Memory B cell (primary cell): ENCODE results near the gene BPTF.
"Not testable (repeated sequence)": the region's sequence is repeated elsewhere in the genome, so short reads cannot be mapped to it uniquely, and the experiment has no call there.

Source experiments
- ATAC-seq: fragments of 150-1000 bp; cut with Tn5 transposase; 2 replicates; pipeline ENCODE4 v1.10.0; 2021; ENCODE audit warnings: low read depth, mild to moderate bottlenecking, moderate library complexity
- DNase-seq, 2 donors: peaks; one replicate each; pipeline ENCODE4 v3.0.0; 2022; ENCODE audit warnings: low spot score in 2 of 2
- H3K27ac Mint-ChIP-seq: one replicate; pipeline ENCODE4 v1.8.0; 2022; ENCODE audit warnings: mild to moderate bottlenecking, moderate library complexity, mixed read lengths
- H3K27me3 Mint-ChIP-seq: one replicate; pipeline ENCODE4 v1.8.0; 2022; ENCODE audit warnings: mixed read lengths
- H3K36me3 Mint-ChIP-seq: one replicate; pipeline ENCODE4 v1.8.0; 2022; ENCODE audit warnings: mild to moderate bottlenecking, mixed read lengths
- H3K4me1 Mint-ChIP-seq: one replicate; pipeline ENCODE4 v1.8.0; 2022; ENCODE audit warnings: mixed read lengths
- H3K4me3 Mint-ChIP-seq: one replicate; pipeline ENCODE4 v1.8.0; 2022; ENCODE audit warnings: mild to moderate bottlenecking, moderate library complexity, mixed read lengths
- H3K9me3 Mint-ChIP-seq: one replicate; pipeline ENCODE4 v1.8.0; 2022; ENCODE audit warnings: mixed read lengths

The BPTF gene

DNA sequence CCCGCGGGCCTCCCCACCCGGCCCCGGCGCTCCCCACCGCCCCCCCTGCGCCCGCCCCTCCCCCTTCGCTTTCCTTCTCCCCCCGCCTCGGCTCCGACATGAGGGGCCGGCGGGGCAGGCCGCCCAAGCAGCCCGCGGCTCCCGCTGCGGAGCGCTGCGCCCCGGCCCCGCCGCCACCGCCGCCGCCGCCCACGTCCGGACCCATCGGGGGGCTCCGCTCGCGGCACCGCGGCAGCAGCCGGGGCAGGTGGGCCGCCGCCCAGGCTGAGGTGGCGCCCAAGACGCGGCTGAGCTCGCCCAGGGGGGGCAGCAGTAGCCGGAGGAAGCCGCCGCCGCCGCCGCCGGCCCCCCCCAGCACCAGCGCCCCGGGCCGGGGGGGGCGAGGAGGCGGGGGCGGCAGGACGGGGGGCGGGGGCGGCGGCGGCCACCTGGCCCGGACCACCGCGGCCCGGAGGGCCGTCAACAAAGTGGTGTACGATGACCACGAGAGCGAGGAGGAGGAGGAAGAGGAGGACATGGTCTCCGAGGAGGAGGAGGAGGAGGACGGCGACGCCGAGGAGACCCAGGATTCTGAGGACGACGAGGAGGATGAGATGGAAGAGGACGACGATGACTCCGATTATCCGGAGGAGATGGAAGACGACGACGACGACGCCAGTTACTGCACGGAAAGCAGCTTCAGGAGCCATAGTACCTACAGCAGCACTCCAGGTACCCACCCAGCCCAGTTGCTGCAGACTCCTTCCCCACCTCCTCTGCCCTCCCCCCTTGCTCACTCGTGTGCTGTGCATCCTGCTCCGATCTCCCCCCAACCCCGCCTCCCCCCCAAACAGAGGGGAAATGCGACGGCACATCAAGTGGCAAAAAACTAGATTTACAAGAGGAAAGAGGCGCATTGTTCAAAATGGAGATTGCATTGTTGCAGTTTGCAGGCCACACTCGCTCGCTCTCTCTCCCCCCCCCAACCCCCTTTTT, 611 bp downstream of the BPTF start:
- not testable (repeated sequence) for H3K36me3 Mint-ChIP-seq, H3K9me3 Mint-ChIP-seq, H3K27me3 Mint-ChIP-seq
- DNase-seq (peak; percentile 46 to 74), ATAC-seq (peak; percentile 60)
- Mint-ChIP-seq H3K27ac (peak overlapping the region; percentile 97), H3K4me1 (peaks cover 29% of the 10 kb centered on the region), H3K4me3 (peak overlapping the region; percentile 97)

DNA sequence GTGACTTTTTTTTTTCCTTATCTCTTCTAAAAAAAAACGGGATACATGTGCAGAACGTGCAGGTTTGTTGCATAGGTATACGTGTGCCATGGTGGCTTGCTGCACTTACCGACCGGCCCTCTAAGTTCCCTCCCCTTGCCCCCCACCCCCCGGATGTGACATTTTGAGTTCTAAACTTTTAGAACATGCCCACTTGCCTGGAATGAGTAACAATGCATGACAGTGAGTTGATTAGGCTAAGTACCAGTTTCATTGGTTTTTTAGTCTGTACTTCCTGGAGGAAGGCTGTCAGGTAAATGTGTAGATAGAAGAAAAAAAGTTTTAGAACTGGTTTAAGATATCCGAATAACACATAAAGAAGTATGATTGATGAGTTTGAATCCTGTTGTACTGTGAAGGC, 4.0 kb downstream of the BPTF start:
- DNase-seq (no peak), ATAC-seq (no peak)
- H3K4me1 Mint-ChIP-seq: peaks cover 41% of the 10 kb centered on the region
- no peaks in the 10 kb centered on the region for H3K27me3 Mint-ChIP-seq
- H3K27ac Mint-ChIP-seq: no peak overlapping the region
- peak overlapping the region; percentile 6 for H3K4me3 Mint-ChIP-seq
- H3K9me3 Mint-ChIP-seq: no peaks in the 10 kb centered on the region
- H3K36me3 Mint-ChIP-seq: peaks cover 8% of the 10 kb centered on the region

DNA sequence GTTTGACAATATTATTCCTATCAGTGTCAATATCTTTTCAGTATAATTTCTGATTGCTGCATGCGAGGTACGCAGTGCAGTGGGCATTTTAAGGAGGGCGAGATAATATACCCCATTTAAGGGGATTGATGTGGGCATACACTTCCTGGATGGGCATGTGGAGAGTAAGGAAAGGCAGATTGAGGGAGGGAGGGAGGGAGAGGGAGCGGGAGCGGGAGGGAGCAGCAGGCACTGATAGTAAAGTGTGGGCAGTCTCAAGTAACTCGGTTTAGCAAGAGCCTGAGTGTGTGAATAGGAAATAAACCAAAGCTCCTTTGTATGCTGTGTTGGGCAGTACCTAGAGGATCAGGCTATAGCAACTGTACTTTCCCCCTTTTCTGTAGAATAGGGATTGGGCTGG, 5.1 kb downstream of the BPTF start:
- Mint-ChIP-seq H3K36me3 (peaks cover 8% of the 10 kb centered on the region), H3K4me1 (peaks cover 47% of the 10 kb centered on the region), H3K4me3 (no peak overlapping the region), H3K27me3 (no peaks in the 10 kb centered on the region), H3K9me3 (no peaks in the 10 kb centered on the region), H3K27ac (peak overlapping the region; percentile 61)
- no peak for DNase-seq
- ATAC-seq: no peak

DNA sequence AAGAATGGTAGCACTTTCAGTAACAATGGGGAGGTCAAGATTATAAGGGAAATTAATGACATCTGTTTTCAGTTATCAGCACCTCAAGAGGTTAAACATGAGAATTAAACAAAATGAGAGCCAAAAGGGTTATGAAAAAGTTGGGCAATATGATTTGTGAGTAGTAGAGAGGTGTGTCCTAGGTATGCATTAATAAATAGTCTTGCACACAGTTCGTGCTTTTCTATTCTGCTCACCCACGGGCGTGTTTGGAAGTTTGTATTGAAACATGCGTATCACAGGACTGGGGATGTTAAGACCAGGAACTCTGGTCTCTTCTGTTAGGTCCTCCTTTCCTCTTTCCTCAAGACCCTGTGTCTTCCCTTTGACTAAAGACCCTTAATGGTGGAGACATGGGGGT, 6.0 kb downstream of the BPTF start:
- no peak for ATAC-seq
- no peak for DNase-seq
- Mint-ChIP-seq H3K27me3 (no peaks in the 10 kb centered on the region), H3K27ac (peak overlapping the region; percentile 61), H3K4me1 (peaks cover 43% of the 10 kb centered on the region), H3K9me3 (no peaks in the 10 kb centered on the region), H3K36me3 (peaks cover 5% of the 10 kb centered on the region), H3K4me3 (no peak overlapping the region)

DNA sequence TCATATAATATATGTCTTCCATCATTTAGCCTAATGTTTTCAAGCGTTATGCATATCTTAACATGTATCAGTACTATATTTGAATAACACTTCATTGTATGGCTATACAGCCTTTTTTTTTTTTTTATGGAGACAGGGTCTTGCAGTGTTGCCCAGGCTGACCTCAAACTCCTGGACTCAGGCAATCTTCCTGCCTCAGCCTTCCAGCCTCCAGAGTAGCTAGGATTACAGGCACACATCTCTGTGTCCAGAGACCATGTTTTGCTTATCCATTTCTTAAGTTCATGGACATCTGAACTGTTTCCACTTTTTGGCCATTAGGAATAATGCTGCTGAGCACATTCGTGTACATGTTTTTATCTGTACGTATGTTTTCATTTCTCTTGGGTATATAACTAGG, 7.8 kb downstream of the BPTF start:
- Mint-ChIP-seq H3K27ac (no peak overlapping the region), H3K4me3 (no peak overlapping the region), H3K9me3 (no peaks in the 10 kb centered on the region), H3K4me1 (peaks cover 50% of the 10 kb centered on the region), H3K36me3 (peaks cover 5% of the 10 kb centered on the region), H3K27me3 (no peaks in the 10 kb centered on the region)
- DNase-seq: no peak
- ATAC-seq: no peak

DNA sequence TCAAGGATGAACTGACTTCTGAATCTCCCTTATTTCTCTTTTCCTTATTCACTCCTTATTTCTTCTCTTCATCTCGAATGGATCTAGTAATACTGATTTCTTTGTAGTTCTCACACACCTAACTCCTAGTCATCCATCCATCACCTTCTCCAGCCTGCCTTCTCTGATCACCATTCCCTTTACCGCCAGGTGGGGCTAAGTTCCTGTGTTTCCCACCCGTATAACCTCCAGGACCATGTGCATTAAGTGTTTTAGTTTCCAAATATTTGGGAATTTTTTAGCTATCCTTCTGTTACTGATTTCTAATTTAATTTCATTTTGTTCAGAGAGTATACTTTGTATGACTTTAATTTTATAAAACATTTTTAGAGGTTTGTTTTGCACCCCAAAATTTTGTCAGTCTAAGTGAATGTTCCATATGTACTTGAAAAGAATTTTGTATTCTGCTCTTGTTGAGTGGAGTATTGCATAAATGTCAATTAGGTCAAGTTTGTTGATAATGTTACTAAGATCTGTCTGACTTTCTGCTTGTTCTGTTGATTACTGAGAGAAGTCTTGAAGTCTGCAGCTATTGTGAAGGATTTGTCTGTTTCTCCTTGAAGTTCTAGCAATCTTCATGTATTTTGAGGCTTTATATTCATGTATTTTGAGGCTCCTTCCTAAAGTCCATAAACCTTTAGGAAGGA, 8.8 kb downstream of the BPTF start:
- Mint-ChIP-seq H3K27me3 (no peaks in the 10 kb centered on the region), H3K4me1 (peaks cover 46% of the 10 kb centered on the region), H3K27ac (peak overlapping the region; percentile 78), H3K4me3 (no peak overlapping the region), H3K9me3 (no peaks in the 10 kb centered on the region), H3K36me3 (peaks cover 5% of the 10 kb centered on the region)
- DNase-seq (no peak), ATAC-seq (no peak)

DNA sequence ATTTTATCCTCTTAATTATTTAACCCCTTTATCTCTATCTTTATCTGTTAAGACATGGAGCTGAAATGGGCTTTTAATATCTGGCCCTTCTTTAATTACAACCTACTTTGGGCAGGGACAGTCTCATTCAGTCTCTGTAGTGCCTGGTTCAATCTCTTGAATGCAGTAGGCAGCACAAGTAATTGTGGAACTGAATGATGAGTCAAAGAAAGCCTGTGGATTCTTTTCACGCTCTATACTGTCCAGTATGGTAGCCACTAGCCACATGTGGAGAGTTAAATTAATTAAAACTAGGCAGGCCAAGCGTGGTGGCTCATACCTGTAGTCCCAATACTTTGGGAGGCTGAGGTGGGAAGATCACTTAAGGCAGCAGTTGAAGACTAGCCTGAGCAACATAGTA, 9.3 kb downstream of the BPTF start:
- no peaks in the 10 kb centered on the region for H3K27me3 Mint-ChIP-seq
- no peaks in the 10 kb centered on the region for H3K9me3 Mint-ChIP-seq
- H3K36me3 Mint-ChIP-seq: peaks cover 5% of the 10 kb centered on the region
- no peak for ATAC-seq
- H3K4me3 Mint-ChIP-seq: no peak overlapping the region
- H3K27ac Mint-ChIP-seq: peak overlapping the region; percentile 78
- peaks cover 41% of the 10 kb centered on the region for H3K4me1 Mint-ChIP-seq
- no peak for DNase-seq

DNA sequence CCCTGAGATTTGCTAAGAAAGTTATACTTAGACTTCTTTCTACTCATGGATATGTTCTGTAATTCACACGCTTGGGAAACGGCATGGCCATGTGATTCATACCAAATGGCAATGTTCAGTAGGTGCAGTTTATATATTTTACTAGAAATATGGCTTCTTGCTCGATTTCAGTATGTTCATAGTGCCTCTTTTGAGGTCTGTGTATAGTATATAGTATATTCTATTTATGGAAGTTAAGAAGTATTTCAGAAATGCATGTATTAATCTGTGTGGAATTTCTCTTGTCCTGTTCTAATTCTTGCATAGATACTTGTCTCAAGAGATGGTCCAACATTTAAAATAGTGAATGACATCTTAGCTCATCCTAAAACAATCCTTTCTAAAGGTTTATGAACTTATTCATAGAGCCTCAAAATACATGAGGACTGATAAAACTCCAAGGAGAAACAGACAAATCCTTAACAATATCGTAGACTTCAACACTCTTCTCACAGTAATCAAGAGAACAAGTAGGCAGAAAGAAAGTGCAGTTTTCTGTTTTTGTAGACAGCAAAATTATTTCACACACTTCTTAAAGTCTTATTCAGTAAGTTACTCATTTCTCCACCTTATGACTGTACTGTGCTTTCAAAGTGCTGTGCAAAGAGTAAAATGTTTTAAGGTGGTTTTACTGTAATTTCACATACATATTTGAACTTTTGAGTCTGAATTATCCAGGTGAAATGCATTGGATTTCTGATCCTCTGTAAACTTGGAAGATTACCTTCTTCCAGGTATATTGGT, 11.1 kb downstream of the BPTF start:
- Mint-ChIP-seq H3K4me3 (no peak overlapping the region), H3K27ac (peak overlapping the region; percentile 67), H3K4me1 (peaks cover 33% of the 10 kb centered on the region), H3K36me3 (peaks cover 3% of the 10 kb centered on the region), H3K9me3 (no peaks in the 10 kb centered on the region), H3K27me3 (no peaks in the 10 kb centered on the region)
- DNase-seq: no peak
- no peak for ATAC-seq

DNA sequence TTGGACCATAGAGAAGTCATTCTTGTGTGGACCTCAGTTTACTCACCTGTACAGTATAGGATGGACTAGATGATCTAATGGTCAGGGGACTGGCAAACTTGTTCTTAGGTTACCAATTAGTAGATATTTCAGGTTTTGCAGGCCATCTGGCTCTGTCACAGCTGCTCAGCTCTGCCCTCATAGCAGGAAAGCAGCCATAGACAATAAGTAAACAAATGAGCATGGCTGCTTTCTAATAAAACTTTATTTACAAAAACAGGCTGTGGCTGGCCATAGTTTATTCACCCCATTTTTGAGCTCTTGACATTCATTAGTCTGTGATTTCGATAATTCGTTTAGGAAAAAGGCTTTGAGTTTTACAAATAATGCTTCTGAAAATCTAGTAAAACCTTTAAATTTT, 12.7 kb downstream of the BPTF start:
- no peak for ATAC-seq
- DNase-seq: no peak
- Mint-ChIP-seq H3K4me1 (peaks cover 35% of the 10 kb centered on the region), H3K36me3 (peaks cover 6% of the 10 kb centered on the region), H3K27me3 (no peaks in the 10 kb centered on the region), H3K27ac (no peak overlapping the region), H3K4me3 (no peak overlapping the region), H3K9me3 (no peaks in the 10 kb centered on the region)

DNA sequence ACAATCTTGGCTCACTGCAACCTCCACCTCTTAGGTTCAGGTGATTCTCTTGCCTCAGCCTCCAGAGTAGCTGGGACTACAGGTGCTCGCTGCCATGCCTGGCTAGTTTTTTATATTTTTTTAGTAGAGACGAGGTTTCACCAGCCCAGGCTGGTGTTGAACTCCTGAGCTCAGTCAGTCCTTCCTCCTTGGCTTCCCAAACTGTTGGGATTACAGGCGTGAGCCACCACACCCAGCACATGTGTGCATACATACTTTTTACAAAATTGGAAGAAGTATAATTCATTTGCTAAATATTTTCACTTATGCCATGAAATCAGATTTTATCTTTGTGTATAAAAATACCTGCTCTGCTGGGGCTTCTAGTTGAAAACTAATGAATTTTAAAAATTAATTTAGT, 13.2 kb downstream of the BPTF start:
- no peak for ATAC-seq
- Mint-ChIP-seq H3K9me3 (no peaks in the 10 kb centered on the region), H3K4me3 (no peak overlapping the region), H3K27me3 (no peaks in the 10 kb centered on the region), H3K36me3 (peaks cover 6% of the 10 kb centered on the region), H3K27ac (no peak overlapping the region), H3K4me1 (peaks cover 32% of the 10 kb centered on the region)
- DNase-seq: no peak

DNA sequence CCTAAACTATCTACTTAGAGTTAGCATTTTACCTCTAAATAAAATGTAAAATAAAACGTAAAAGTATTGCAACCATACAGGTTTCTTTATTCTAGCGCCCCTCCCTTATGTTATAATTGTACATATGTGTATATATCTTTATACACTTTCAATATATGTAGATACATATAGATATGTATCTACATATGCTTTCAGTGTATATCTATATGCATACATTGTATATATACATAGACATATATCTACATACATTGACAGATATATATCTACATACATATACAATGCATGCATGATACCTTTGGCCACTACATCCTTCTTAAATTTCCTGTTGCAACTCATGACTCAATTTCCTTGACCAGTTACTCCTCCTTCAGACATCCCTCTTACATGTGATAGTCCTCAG, 16.7 kb downstream of the BPTF start:
- ATAC-seq: no peak
- peaks cover 2% of the 10 kb centered on the region for H3K36me3 Mint-ChIP-seq
- no peaks in the 10 kb centered on the region for H3K9me3 Mint-ChIP-seq
- no peak for DNase-seq
- H3K4me1 Mint-ChIP-seq: peaks cover 22% of the 10 kb centered on the region
- H3K27ac Mint-ChIP-seq: peak overlapping the region; percentile 9
- H3K4me3 Mint-ChIP-seq: no peak overlapping the region
- H3K27me3 Mint-ChIP-seq: no peaks in the 10 kb centered on the region

DNA sequence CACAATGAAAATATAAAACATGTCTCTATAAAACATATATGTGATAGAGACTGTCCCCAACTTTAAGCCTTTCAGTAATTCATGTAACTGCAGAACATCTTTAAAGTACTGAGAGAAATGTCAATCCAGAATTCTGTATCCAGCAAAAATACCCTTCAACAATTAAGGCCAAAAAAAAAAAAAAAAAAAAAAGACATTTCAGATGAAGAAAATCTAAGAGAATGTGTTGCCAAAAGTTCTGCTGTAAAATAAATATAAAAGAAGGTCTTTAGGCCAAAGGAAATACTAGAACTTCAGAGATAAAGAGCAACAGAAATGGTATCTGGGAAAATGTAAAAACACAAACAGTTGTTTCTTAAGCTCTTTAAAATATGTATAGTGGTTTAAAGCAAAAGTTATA, 17.3 kb downstream of the BPTF start:
- ATAC-seq (no peak), DNase-seq (no peak)
- H3K27ac Mint-ChIP-seq: peak overlapping the region; percentile 9
- no peaks in the 10 kb centered on the region for H3K27me3 Mint-ChIP-seq
- no peaks in the 10 kb centered on the region for H3K9me3 Mint-ChIP-seq
- no peak overlapping the region for H3K4me3 Mint-ChIP-seq
- peaks cover 18% of the 10 kb centered on the region for H3K4me1 Mint-ChIP-seq
- H3K36me3 Mint-ChIP-seq: peaks cover 2% of the 10 kb centered on the region

DNA sequence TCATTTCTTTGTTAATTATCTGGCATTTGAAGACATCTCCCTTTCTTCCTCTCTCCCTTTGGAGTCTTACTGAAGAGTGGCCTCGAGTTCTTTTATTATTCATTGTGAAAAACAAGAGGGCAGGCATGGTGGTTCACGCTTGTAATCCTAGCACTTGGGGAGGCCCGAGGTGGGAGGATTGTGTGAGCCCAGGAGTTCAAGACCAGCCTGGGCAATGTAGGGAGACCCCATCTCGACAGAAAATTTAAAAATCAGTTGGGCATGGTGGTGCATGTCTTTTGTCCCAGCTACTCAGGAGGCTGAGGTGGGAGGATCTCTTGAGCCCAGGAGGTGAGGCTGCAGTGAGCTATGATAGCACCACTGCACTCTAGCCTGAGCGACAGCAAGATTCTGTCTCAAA, 20.1 kb downstream of the BPTF start:
- DNase-seq (no peak), ATAC-seq (no peak)
- no peaks in the 10 kb centered on the region for H3K27me3 Mint-ChIP-seq
- H3K9me3 Mint-ChIP-seq: no peaks in the 10 kb centered on the region
- peaks cover 17% of the 10 kb centered on the region for H3K4me1 Mint-ChIP-seq
- H3K36me3 Mint-ChIP-seq: peaks cover 5% of the 10 kb centered on the region
- H3K27ac Mint-ChIP-seq: peak overlapping the region; percentile 24
- H3K4me3 Mint-ChIP-seq: no peak overlapping the region

DNA sequence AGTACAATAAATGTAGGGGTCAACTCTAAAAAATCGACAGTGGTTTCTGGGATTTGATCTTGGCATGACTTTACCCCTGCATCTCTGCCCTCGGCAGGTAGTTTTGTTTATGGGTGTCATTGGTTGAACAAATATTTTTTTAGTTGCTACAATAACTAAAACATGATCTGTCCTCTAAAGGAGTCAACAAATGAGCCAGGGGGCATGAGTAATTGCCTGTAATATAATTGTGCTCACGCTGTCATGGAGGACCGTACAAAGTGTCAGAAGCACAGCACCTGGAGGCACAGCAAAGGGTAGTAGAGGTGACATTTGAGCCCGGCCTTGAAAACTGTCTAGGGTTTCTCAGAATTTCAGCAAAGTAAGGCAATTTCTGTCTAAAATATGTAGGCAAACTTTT, 22.9 kb downstream of the BPTF start:
- not testable (repeated sequence) for H3K9me3 Mint-ChIP-seq, H3K27me3 Mint-ChIP-seq, H3K4me3 Mint-ChIP-seq, H3K36me3 Mint-ChIP-seq, H3K27ac Mint-ChIP-seq, ATAC-seq, DNase-seq
- H3K4me1 Mint-ChIP-seq: peaks cover 18% of the 10 kb centered on the region
